HepG2 (cell line): ENCODE data around the gene SMC1B. TPM values are rescaled to one million over a fixed set of nuclear protein-coding genes. Genes with fewer than 3 reads are reported as not detected.

Experiments
- FOXK1 ChIP-seq: sonication (generic); formaldehyde crosslinking; IDR thresholded peaks from 2 replicates; pipeline ENCODE4 v1.4.0; 2020; ENCODE audit warnings: low read depth, missing genetic modification reagents, borderline replicate concordance
- GABPA ChIP-seq, 2 experiments: IDR thresholded peaks; 2 replicates each; pipeline ENCODE4 v1.6.1; 2011 to 2016; ENCODE audit warnings: low read depth in 2 of 2, low read length in 1 of 2, missing biosample characterization in 1 of 2, missing genetic modification characterization in 1 of 2
- IKZF5 ChIP-seq: IDR thresholded peaks from 2 replicates; pipeline ENCODE4 v1.6.1; 2018; ENCODE audit warnings: missing genetic modification reagents, mild to moderate bottlenecking, missing compliant biosample characterization
- KLF12 ChIP-seq: sonication (generic); formaldehyde crosslinking; IDR thresholded peaks from 2 replicates; pipeline ENCODE4 v1.4.0; 2020; ENCODE audit warnings: missing genetic modification reagents, borderline replicate concordance
- NFRKB ChIP-seq: fragments of 450-650 bp; IDR thresholded peaks from 2 replicates; pipeline ENCODE4 v1.6.1; 2017
- PAF1 ChIP-seq: IDR thresholded peaks from 2 replicates; pipeline ENCODE4 v1.6.1; 2016; ENCODE audit warnings: missing genetic modification reagents, missing compliant biosample characterization
- PHB2 ChIP-seq: fragments of 450-650 bp; IDR thresholded peaks from 2 replicates; pipeline ENCODE4 v1.6.1; 2018; ENCODE audit not compliant: partially characterized antibody
- RAD21 ChIP-seq: fragments of 450-650 bp; formaldehyde crosslinking; IDR thresholded peaks from 2 replicates; pipeline ENCODE4 v1.5.0; 2020; ENCODE audit warnings: mild to moderate bottlenecking
- SALL1 ChIP-seq: sonication (generic); formaldehyde crosslinking; IDR thresholded peaks from 2 replicates; pipeline ENCODE4 v1.8.0; 2022; ENCODE audit warnings: mild to moderate bottlenecking, missing genetic modification reagents
- SMARCE1 ChIP-seq: fragments of 450-650 bp; IDR thresholded peaks from 2 replicates; pipeline ENCODE4 v1.6.1; 2017; ENCODE audit warnings: borderline replicate concordance
- ZBTB49 ChIP-seq: sonication (generic); formaldehyde crosslinking; IDR thresholded peaks from 2 replicates; pipeline ENCODE4 v1.4.0; 2020; ENCODE audit warnings: missing genetic modification reagents, borderline replicate concordance
- ZHX2 ChIP-seq, 2 experiments: sonication (generic) in 1 of 2; formaldehyde crosslinking in 1 of 2; IDR thresholded peaks; 2 replicates each; pipeline versions ENCODE4 v1.6.1 to v1.9.0; 2014 to 2022; ENCODE audit warnings: antibody characterized with exemption in 1 of 2, borderline replicate concordance in 1 of 2, inconsistent platforms in 1 of 2, low read depth in 1 of 2, missing genetic modification reagents in 1 of 2
- ZNF12 ChIP-seq: sonication (generic); formaldehyde crosslinking; IDR thresholded peaks from 2 replicates; pipeline ENCODE4 v1.5.0; 2020; ENCODE audit warnings: missing genetic modification reagents
- ZNF235 ChIP-seq: sonication (generic); formaldehyde crosslinking; IDR thresholded peaks from 2 replicates; pipeline ENCODE4 v1.8.1; 2023; ENCODE audit warnings: mild to moderate bottlenecking, missing genetic modification reagents, borderline replicate concordance
- ZSCAN31 ChIP-seq: sonication (generic); formaldehyde crosslinking; IDR thresholded peaks from 2 replicates; pipeline ENCODE4 v1.5.0; 2020; ENCODE audit warnings: low read depth, mild to moderate bottlenecking, missing genetic modification reagents
- polyA plus RNA-seq, 8 experiments: library from polyadenylated mRNA; depleted of rRNA in 3 of 8; stranded (reverse) in 7 of 8; unstranded in 1 of 8; fragments of >200 nt; fragmentation: Illumina TruSeq in 4 of 8; extraction: Trizol in 4 of 8; gene quantifications; 2 replicates each; pipeline versions ENCODE4 v1.2.1 to v1.2.3, GENCODE V29; 2011 to 2016; ENCODE audit warnings: low read depth in 4 of 8, missing spikeins in 1 of 8, mixed read lengths in 1 of 8; ENCODE audit not compliant: insufficient read depth in 1 of 8
- total RNA-seq, 5 experiments: library from RNA; depleted of rRNA; stranded (reverse); fragments of >200 nt; fragmentation: Illumina TruSeq; extraction: Trizol; gene quantifications; 2 replicates each; pipeline ENCODE4 v1.2.3, GENCODE V29; 2016; ENCODE audit warnings: low read depth in 1 of 5
- TF ChIP-seq, protein P1 (sequence below): sonication (generic); formaldehyde crosslinking; IDR thresholded peaks from 2 replicates; pipeline ENCODE4 v1.4.0; 2020; ENCODE audit warnings: mild to moderate bottlenecking, low read depth, missing genetic modification reagents
- TF ChIP-seq, protein P2 (sequence below): sonication (generic); formaldehyde crosslinking; IDR thresholded peaks from 2 replicates; pipeline ENCODE4 v1.8.0; 2022; ENCODE audit warnings: mild to moderate bottlenecking, missing genetic modification reagents, moderate library complexity

SMC1B gene
- total and polyA plus RNA-seq, 2 of the 13 experiments (the other 11 are each of a cell fraction or from before 2014, with no cell fraction given), result not detected

DNA sequence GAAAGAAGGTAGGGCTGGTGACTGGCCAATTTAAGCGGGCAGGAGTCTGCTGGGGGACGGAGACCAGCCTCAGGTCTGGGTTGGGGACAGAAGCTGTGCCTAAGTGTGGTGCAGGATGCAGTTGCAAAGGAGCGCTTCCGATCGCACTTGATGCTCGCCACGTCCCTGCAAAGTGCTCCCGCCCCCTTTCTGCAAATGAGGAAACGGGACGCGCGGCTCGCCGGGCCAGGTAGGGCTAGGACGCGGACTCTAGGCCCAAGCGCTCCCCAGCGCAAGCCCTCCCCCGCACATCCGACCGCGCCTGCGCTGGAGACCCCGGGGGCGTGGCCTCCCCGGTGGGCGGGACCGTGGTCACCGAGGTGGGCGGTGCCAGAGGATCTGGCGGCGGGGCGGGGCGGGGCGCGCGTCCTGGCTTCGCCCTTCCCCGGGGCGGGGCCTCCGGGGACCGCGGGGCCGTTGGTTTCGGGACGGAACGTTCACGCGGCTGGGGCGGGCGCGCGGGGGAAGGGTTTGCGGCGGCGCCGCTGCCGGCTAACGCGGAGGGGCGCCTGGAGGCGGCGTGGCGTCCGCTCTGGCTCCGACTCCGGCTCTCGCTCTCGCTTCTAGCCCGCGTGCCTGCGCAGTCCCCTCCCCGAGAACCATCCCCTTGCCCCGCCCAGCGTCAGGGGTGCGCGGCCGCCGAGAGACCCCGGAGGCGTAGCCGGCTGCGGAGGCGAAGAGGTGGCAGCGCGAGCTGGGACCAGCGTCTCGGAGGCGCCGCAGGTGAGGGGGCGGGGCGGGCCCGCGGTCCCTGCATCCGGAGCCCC, 103.8 kb downstream of the SMC1B start, which contains the start of gene FAM118A (continued):
- TF ChIP-seq ZSCAN31 (CRISPR knock-in tag) (no peak; the same call in 1 of the 2 replicates), PAF1 (CRISPR knock-in tag) (no peak), ZBTB49 (CRISPR knock-in tag) (no peak), ZNF235 (peak; percentile 67; the same call in 1 of the 2 replicates), KLF12 (peak; percentile 88), IKZF5 (CRISPR knock-in tag) (peak; percentile 24; the same call in 1 of the 2 replicates), SALL1 (CRISPR knock-in tag) (peak; percentile 83), GABPA (IDR thresholded peaks at IDR 0.05; ENCODE audit: low read depth, low read length) (peak; percentile 73), GABPA (CRISPR knock-in tag; IDR thresholded peaks at IDR 0.05; ENCODE audit: low read depth) (peak; percentile 66; the same call in 1 of the 2 replicates), RAD21 (CRISPR knock-in tag) (peak; percentile 70), PHB2 (no peak), FOXK1 (CRISPR knock-in tag) (peak; percentile 55; the same call in 1 of the 2 replicates), SMARCE1 (no peak), ZHX2 (IDR thresholded peaks at IDR 0.05; ENCODE audit: low read depth) (peak; percentile 34; the same call in 1 of the 2 replicates), ZHX2 (CRISPR knock-in tag; IDR thresholded peaks at IDR 0.05; ENCODE audit: borderline replicate concordance) (peak; percentile 44; the same call in 1 of the 2 replicates), NFRKB (no peak), ZNF12 (CRISPR knock-in tag) (0 out of 2 replicates have a peak, but pooled peaks have one; percentile 6)
- TF ChIP-seq, protein P1, sequence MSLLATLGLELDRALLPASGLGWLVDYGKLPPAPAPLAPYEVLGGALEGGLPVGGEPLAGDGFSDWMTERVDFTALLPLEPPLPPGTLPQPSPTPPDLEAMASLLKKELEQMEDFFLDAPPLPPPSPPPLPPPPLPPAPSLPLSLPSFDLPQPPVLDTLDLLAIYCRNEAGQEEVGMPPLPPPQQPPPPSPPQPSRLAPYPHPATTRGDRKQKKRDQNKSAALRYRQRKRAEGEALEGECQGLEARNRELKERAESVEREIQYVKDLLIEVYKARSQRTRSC (CRISPR knock-in tag), result no peak
- TF ChIP-seq, protein P2, sequence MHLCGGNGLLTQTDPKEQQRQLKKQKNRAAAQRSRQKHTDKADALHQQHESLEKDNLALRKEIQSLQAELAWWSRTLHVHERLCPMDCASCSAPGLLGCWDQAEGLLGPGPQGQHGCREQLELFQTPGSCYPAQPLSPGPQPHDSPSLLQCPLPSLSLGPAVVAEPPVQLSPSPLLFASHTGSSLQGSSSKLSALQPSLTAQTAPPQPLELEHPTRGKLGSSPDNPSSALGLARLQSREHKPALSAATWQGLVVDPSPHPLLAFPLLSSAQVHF (CRISPR knock-in tag), result no peak
